Measurements from ENCODE around the gene FGF3. TPM values are rescaled to one million over a fixed set of nuclear protein-coding genes. Genes with fewer than 3 reads are reported as not detected.

Gene FGF3
- total RNA-seq, 1 donor from 2014 or later: not detected

GRCh38 chr11:69787906-69788305, 31.3 kb downstream of the FGF3 start:
- H3K4me1 Mint-ChIP-seq (ENCODE audit: low read depth, unreplicated experiment): peaks cover 6% of the 10 kb centered on the region
- H3K27ac Mint-ChIP-seq (ENCODE audit: unreplicated experiment): no peak overlapping the region
- H3K27me3 Mint-ChIP-seq (ENCODE audit: low read depth, unreplicated experiment): peaks cover 11% of the 10 kb centered on the region
- FAIRE-seq (no peak), DNase-seq (ENCODE audit: low read depth) (no peak)
- H2AFZ ChIP-seq (ENCODE audit: low read depth, low read length): no peak overlapping the region
- H3K4me2 ChIP-seq (ENCODE audit: low read length): no peak overlapping the region
- no peak overlapping the region for H3K4me3 ChIP-seq (ENCODE audit: insufficient read depth, low read depth, low read length)
- no peaks in the 10 kb centered on the region for H3K9me3 Mint-ChIP-seq (ENCODE audit: unreplicated experiment)
- no peak overlapping the region for H3K27ac ChIP-seq (ENCODE audit: low read depth, low read length)
- no peaks in the 10 kb centered on the region for H3K4me1 ChIP-seq (ENCODE audit: insufficient read depth, low read length)
- no peaks in the 10 kb centered on the region for H3K79me2 ChIP-seq (ENCODE audit: insufficient read depth, low read length)
- H3K9ac ChIP-seq (ENCODE audit: low read length): no peak overlapping the region
- H3K36me3 ChIP-seq (ENCODE audit: insufficient read depth, low read length): no peaks in the 10 kb centered on the region
- peaks cover under 1% of the 10 kb centered on the region for H3K36me3 Mint-ChIP-seq (ENCODE audit: low read depth, unreplicated experiment)
- TF ChIP-seq CTCF (IDR thresholded peaks at IDR 0.05; ENCODE audit: insufficient read depth, low read depth, low read length) (no peak), EZH2 (IDR thresholded peaks at IDR 0.05; ENCODE audit: insufficient read depth, low read length) (no peak)
- H3K4me3 Mint-ChIP-seq (ENCODE audit: unreplicated experiment): no peak overlapping the region
- peaks cover 7% of the 10 kb centered on the region for H3K27me3 ChIP-seq (ENCODE audit: insufficient read depth, low read length)
- H3K9me3 ChIP-seq (ENCODE audit: insufficient read depth, low read depth, low read length): no peaks in the 10 kb centered on the region
- H4K20me1 ChIP-seq (ENCODE audit: insufficient read depth, low read length): no peaks in the 10 kb centered on the region

- Mint-ChIP-seq H3K27me3 (ENCODE audit: low read depth, unreplicated experiment) (peaks cover 13% of the 10 kb centered on the region), H3K9me3 (ENCODE audit: unreplicated experiment) (no peaks in the 10 kb centered on the region), H3K36me3 (ENCODE audit: low read depth, unreplicated experiment) (no peaks in the 10 kb centered on the region), H3K27ac (ENCODE audit: unreplicated experiment) (no peak overlapping the region), H3K4me1 (ENCODE audit: low read depth, unreplicated experiment) (peaks cover 6% of the 10 kb centered on the region), H3K4me3 (ENCODE audit: unreplicated experiment) (no peak overlapping the region)
- Histone ChIP-seq H3K9ac (ENCODE audit: low read length) (no peak overlapping the region), H3K36me3 (ENCODE audit: insufficient read depth, low read length) (no peaks in the 10 kb centered on the region), H3K27me3 (ENCODE audit: insufficient read depth, low read length) (peaks cover 7% of the 10 kb centered on the region), H3K4me2 (ENCODE audit: low read length) (no peak overlapping the region), H3K79me2 (ENCODE audit: insufficient read depth, low read length) (no peaks in the 10 kb centered on the region), H4K20me1 (ENCODE audit: insufficient read depth, low read length) (no peaks in the 10 kb centered on the region), H3K4me3 (ENCODE audit: insufficient read depth, low read depth, low read length) (no peak overlapping the region), H3K4me1 (ENCODE audit: insufficient read depth, low read length) (no peaks in the 10 kb centered on the region), H2AFZ (ENCODE audit: low read depth, low read length) (no peak overlapping the region), H3K9me3 (ENCODE audit: insufficient read depth, low read depth, low read length) (no peaks in the 10 kb centered on the region), H3K27ac (ENCODE audit: low read depth, low read length) (no peak overlapping the region)
- no peak for DNase-seq (ENCODE audit: low read depth)
- no peak for FAIRE-seq
- no peak for TF ChIP-seq CTCF (IDR thresholded peaks at IDR 0.05; ENCODE audit: insufficient read depth, low read depth, low read length)
- no peak for TF ChIP-seq EZH2 (IDR thresholded peaks at IDR 0.05; ENCODE audit: insufficient read depth, low read length)
These were observed 31.8 kb downstream of the FGF3 start for GRCh38 chr11:69787457-69787856.

GRCh38 chr11:69781241-69781640, 38.0 kb downstream of the FGF3 start:
- Histone ChIP-seq H3K27me3 (ENCODE audit: insufficient read depth, low read length) (peaks cover 21% of the 10 kb centered on the region), H3K9me3 (ENCODE audit: insufficient read depth, low read depth, low read length) (no peaks in the 10 kb centered on the region), H3K9ac (ENCODE audit: low read length) (no peak overlapping the region), H3K27ac (ENCODE audit: low read depth, low read length) (no peak overlapping the region), H3K4me2 (ENCODE audit: low read length) (no peak overlapping the region), H2AFZ (ENCODE audit: low read depth, low read length) (no peak overlapping the region), H3K4me1 (ENCODE audit: insufficient read depth, low read length) (no peaks in the 10 kb centered on the region), H3K79me2 (ENCODE audit: insufficient read depth, low read length) (no peaks in the 10 kb centered on the region), H3K4me3 (ENCODE audit: insufficient read depth, low read depth, low read length) (no peak overlapping the region), H3K36me3 (ENCODE audit: insufficient read depth, low read length) (no peaks in the 10 kb centered on the region), H4K20me1 (ENCODE audit: insufficient read depth, low read length) (no peaks in the 10 kb centered on the region)
- Mint-ChIP-seq H3K36me3 (ENCODE audit: low read depth, unreplicated experiment) (no peaks in the 10 kb centered on the region), H3K4me3 (ENCODE audit: unreplicated experiment) (no peak overlapping the region), H3K4me1 (ENCODE audit: low read depth, unreplicated experiment) (no peaks in the 10 kb centered on the region), H3K27me3 (ENCODE audit: low read depth, unreplicated experiment) (peaks cover 56% of the 10 kb centered on the region), H3K27ac (ENCODE audit: unreplicated experiment) (no peak overlapping the region), H3K9me3 (ENCODE audit: unreplicated experiment) (peaks cover 2% of the 10 kb centered on the region)
- DNase-seq (ENCODE audit: low read depth) (no peak), FAIRE-seq (no peak)
- TF ChIP-seq CTCF (IDR thresholded peaks at IDR 0.05; ENCODE audit: insufficient read depth, low read depth, low read length) (no peak), EZH2 (IDR thresholded peaks at IDR 0.05; ENCODE audit: insufficient read depth, low read length) (no peak)

All from astrocyte (in vitro differentiated cells and primary cell).